Hepatocyte (in vitro differentiated cells): ENCODE results near the gene OAS1. TPM values are rescaled to one million over a fixed set of nuclear protein-coding genes. Genes with fewer than 3 reads are reported as not detected.

Experiments used
- DNase-seq: peaks from one replicate; pipeline ENCODE4 v3.0.0-alpha.2; 2016; ENCODE audit warnings: low spot score
- H2AFZ ChIP-seq: fragments of 200-600 bp; sonication (generic); 2 replicates; pipeline ENCODE4 v1.6.0; 2016; ENCODE audit warnings: antibody characterized with exemption, mild to moderate bottlenecking
- H3K27ac ChIP-seq: fragments of 200-600 bp; sonication (generic); 2 replicates; pipeline ENCODE4 v1.5.1; 2016; ENCODE audit warnings: mild to moderate bottlenecking
- H3K27me3 ChIP-seq: fragments of 200-600 bp; sonication (generic); 2 replicates; pipeline ENCODE4 v1.6.1; 2016
- H3K36me3 ChIP-seq: fragments of 200-600 bp; sonication (generic); replicated peaks from 2 replicates; pipeline ENCODE4 v1.5.1; 2016; ENCODE audit warnings: low read depth; ENCODE audit not compliant: insufficient read depth
- H3K4me1 ChIP-seq: fragments of 200-600 bp; sonication (generic); 2 replicates; pipeline ENCODE4 v1.5.1; 2016; ENCODE audit warnings: mild to moderate bottlenecking, moderate library complexity; ENCODE audit not compliant: insufficient read depth
- H3K4me2 ChIP-seq: fragments of 200-600 bp; sonication (generic); 2 replicates; pipeline ENCODE4 v1.6.0; 2016
- H3K4me3 ChIP-seq: fragments of 200-600 bp; sonication (generic); 2 replicates; pipeline ENCODE4 v1.5.1; 2016; ENCODE audit warnings: mild to moderate bottlenecking
- H3K79me2 ChIP-seq: fragments of 200-600 bp; sonication (generic); 2 replicates; pipeline ENCODE4 v1.6.0; 2017; ENCODE audit warnings: mild to moderate bottlenecking
- H3K9me2 ChIP-seq: fragments of 200-600 bp; sonication (generic); replicated peaks from 2 replicates; pipeline ENCODE4 v1.6.0; 2017; ENCODE audit warnings: mild to moderate bottlenecking; ENCODE audit not compliant: insufficient read depth
- H3K9me3 ChIP-seq: fragments of 200-600 bp; sonication (generic); 2 replicates; pipeline ENCODE4 v1.5.1; 2016; ENCODE audit warnings: low read depth, mild to moderate bottlenecking
- H4K20me1 ChIP-seq: fragments of 200-600 bp; sonication (generic); 2 replicates; pipeline ENCODE4 v1.6.0; 2016; ENCODE audit warnings: mild to moderate bottlenecking; ENCODE audit not compliant: insufficient read depth, poor library complexity, severe bottlenecking
- CTCF ChIP-seq: fragments of 200-600 bp; sonication (generic); IDR thresholded peaks from 2 replicates; pipeline ENCODE4 v1.5.1; 2016; ENCODE audit warnings: antibody characterized with exemption, mild to moderate bottlenecking; ENCODE audit not compliant: poor library complexity
- EZH2 ChIP-seq: fragments of 200-600 bp; sonication (generic); IDR thresholded peaks from 2 replicates; pipeline ENCODE4 v1.6.1; 2016; ENCODE audit warnings: antibody characterized with exemption, mild to moderate bottlenecking, borderline replicate concordance
- EZH2phosphoT487 ChIP-seq: fragments of 200-600 bp; sonication (generic); IDR thresholded peaks from one replicate; pipeline ENCODE4 v1.6.1; 2018; ENCODE audit warnings: antibody characterized with exemption, mild to moderate bottlenecking, low read depth, moderate library complexity; ENCODE audit not compliant: unreplicated experiment, severe bottlenecking
- WGBS: methylation state at CpG from one replicate; pipeline ENCODE4 v1.1.6; 2016; ENCODE audit warnings: low lambda C conversion rate; ENCODE audit errors: missing lambda C conversion rate; 5-methylcytosine and 5-hydroxymethylcytosine counted together
- polyA plus RNA-seq: library from polyadenylated mRNA; unstranded; fragments of >200 nt; fragmentation: Nextera tagmentation; extraction: Ambion mirVana; gene quantifications from 2 replicates; pipeline ENCODE4 v1.2.1, GENCODE V29; 2016
- total RNA-seq: library from RNA; depleted of rRNA; stranded (reverse); fragments of >200 nt; gene quantifications from 2 replicates; pipeline ENCODE4 v1.2.3, GENCODE V29; 2014

The OAS1 gene
- total and polyA plus RNA-seq, 2 experiments from 2014 or later = 18.6 to 25.0 TPM

- no peaks in the 10 kb centered on the region for H3K27me3 ChIP-seq
- 88% methylated on average over 7 of the region's 7 CpGs for WGBS
- H3K4me1 ChIP-seq = no peaks in the 10 kb centered on the region
These were observed 54.3 kb downstream of the OAS1 start for GRCh38 chr12:112961074-112961473.

GRCh38 chr12:112961536-112961935, 54.8 kb downstream of the OAS1 start:
- H3K4me1 ChIP-seq = no peaks in the 10 kb centered on the region
- WGBS = 92% methylated on average over 4 of the region's 4 CpGs
- DNase-seq = no peak
- H2AFZ ChIP-seq = no peak overlapping the region
- H3K27me3 ChIP-seq = no peaks in the 10 kb centered on the region
- no peaks in the 10 kb centered on the region for H3K9me2 ChIP-seq
- TF ChIP-seq EZH2 = no peak
- TF ChIP-seq CTCF = no peak
- no peak for TF ChIP-seq EZH2phosphoT487
- no peaks in the 10 kb centered on the region for H4K20me1 ChIP-seq
- H3K79me2 ChIP-seq = no peaks in the 10 kb centered on the region
- no peak overlapping the region for H3K4me3 ChIP-seq
- H3K27ac ChIP-seq = no peak overlapping the region
- no peaks in the 10 kb centered on the region for H3K36me3 ChIP-seq
- no peak overlapping the region for H3K4me2 ChIP-seq
- no peaks in the 10 kb centered on the region for H3K9me3 ChIP-seq

More at GRCh38 chr12:112961074-112961473, 54.3 kb downstream of the OAS1 start:
- Histone ChIP-seq H2AFZ (no peak overlapping the region), H3K36me3 (no peaks in the 10 kb centered on the region), H3K9me3 (no peaks in the 10 kb centered on the region), H3K4me2 (no peak overlapping the region), H4K20me1 (no peaks in the 10 kb centered on the region), H3K27ac (no peak overlapping the region), H3K4me3 (no peak overlapping the region), H3K9me2 (no peaks in the 10 kb centered on the region), H3K79me2 (no peaks in the 10 kb centered on the region)
- no peak for DNase-seq
- TF ChIP-seq EZH2 = no peak
- TF ChIP-seq CTCF = no peak
- no peak for TF ChIP-seq EZH2phosphoT487

- TF ChIP-seq EZH2 (no peak), EZH2phosphoT487 (no peak), CTCF (no peak)
These were observed 55.8 kb downstream of the OAS1 start for GRCh38 chr12:112962561-112962960.

GRCh38 chr12:112963227-112963861, 56.6 kb downstream of the OAS1 start:
- Histone ChIP-seq H3K36me3 (no peaks in the 10 kb centered on the region), H3K27ac (no peak overlapping the region), H4K20me1 (no peaks in the 10 kb centered on the region), H3K4me3 (no peak overlapping the region), H3K9me2 (no peaks in the 10 kb centered on the region), H3K9me3 (no peaks in the 10 kb centered on the region), H3K27me3 (no peaks in the 10 kb centered on the region), H2AFZ (no peak overlapping the region), H3K79me2 (no peaks in the 10 kb centered on the region), H3K4me1 (no peaks in the 10 kb centered on the region), H3K4me2 (no peak overlapping the region)
- TF ChIP-seq CTCF (no peak), EZH2phosphoT487 (no peak), EZH2 (no peak)
- WGBS = 89% methylated on average over 14 of the region's 14 CpGs
- no peak for DNase-seq

More at GRCh38 chr12:112962561-112962960, 55.8 kb downstream of the OAS1 start:
- no peak overlapping the region for H3K4me3 ChIP-seq
- no peaks in the 10 kb centered on the region for H3K9me2 ChIP-seq
- H3K27ac ChIP-seq = no peak overlapping the region
- H3K9me3 ChIP-seq = no peaks in the 10 kb centered on the region
- H3K4me1 ChIP-seq = no peaks in the 10 kb centered on the region
- no peaks in the 10 kb centered on the region for H4K20me1 ChIP-seq
- H3K4me2 ChIP-seq = no peak overlapping the region
- H3K27me3 ChIP-seq = no peaks in the 10 kb centered on the region
- H2AFZ ChIP-seq = no peak overlapping the region
- H3K79me2 ChIP-seq = no peaks in the 10 kb centered on the region
- H3K36me3 ChIP-seq = no peaks in the 10 kb centered on the region
- 91% methylated on average over 7 of the region's 7 CpGs for WGBS
- DNase-seq = no peak
